GM12892 (cell line): ENCODE measurements around the gene REX1BD.

ENCODE experiments used
- POLR2A ChIP-seq: IDR thresholded peaks from 2 replicates; pipeline ENCODE4 v1.6.1; 2011; ENCODE audit warnings: low read depth, low read length, control low read depth
- TAF1 ChIP-seq: IDR thresholded peaks from 2 replicates; pipeline ENCODE4 v1.6.1; 2011; ENCODE audit warnings: low read depth, mild to moderate bottlenecking, control low read depth, low read length, borderline replicate concordance

DNA sequence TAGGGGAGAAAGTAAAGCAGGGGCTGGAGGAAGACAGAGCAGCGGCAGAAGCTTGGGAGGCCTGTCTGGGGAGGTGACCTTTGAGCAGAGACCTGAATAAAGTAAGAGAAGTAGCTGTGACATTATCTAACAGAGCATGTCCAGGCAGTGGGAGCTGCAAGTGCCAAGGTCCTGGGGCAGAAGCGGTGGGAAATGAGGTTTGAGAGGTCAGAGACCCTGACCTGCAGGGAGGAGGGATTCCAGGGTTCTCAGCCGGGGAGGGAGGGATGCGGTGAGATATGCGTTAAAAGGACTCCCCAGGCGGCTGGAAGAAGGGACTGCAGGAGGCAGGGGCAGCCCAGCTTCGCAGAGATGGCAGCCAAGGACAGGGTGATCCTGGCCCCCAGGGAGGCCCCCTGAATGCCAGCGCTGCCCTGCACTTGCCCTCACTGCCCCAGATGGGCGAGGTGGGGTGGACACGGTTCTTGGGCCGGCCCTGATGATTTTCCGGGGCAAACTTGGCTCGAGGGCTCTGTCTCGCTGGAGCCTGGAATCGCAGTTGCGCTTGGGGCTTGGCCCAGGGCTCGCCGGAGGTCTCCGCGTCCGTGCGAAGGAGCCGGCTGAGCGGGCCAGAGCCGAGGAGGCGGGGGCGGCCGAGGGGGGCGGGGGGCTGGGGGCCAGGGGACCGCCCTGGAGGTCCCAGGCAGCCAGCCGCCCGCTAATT lies 14.8 kb downstream of the REX1BD start:
- TF ChIP-seq POLR2A = no peak
- no peak for TF ChIP-seq TAF1
